Ishikawa (cell line): ENCODE data around the gene NOP10.
A peak's percentile ranks its signal among the peaks of the same experiment; 100 is the strongest.

Experiments used
- CEBPB ChIP-seq: IDR thresholded peaks from 2 replicates; pipeline ENCODE4 v1.6.1; 2012
- CREB1 ChIP-seq: IDR thresholded peaks from 2 replicates; pipeline ENCODE4 v1.6.1; 2012; ENCODE audit warnings: low read depth
- EGR1 ChIP-seq: IDR thresholded peaks from 2 replicates; pipeline ENCODE4 v1.6.1; 2012
- EP300 ChIP-seq: IDR thresholded peaks from 2 replicates; pipeline ENCODE4 v1.6.1; 2012; ENCODE audit warnings: borderline replicate concordance
- FOXM1 ChIP-seq: IDR thresholded peaks from 2 replicates; pipeline ENCODE4 v1.6.1; 2012; ENCODE audit warnings: low read depth, borderline replicate concordance
- NFIC ChIP-seq: IDR thresholded peaks from 2 replicates; pipeline ENCODE4 v1.6.1; 2012
- RAD21 ChIP-seq: IDR thresholded peaks from 2 replicates; pipeline ENCODE4 v1.6.1; 2012; ENCODE audit warnings: low read depth
- TAF1 ChIP-seq: IDR thresholded peaks from 2 replicates; pipeline ENCODE4 v1.6.1; 2012; ENCODE audit warnings: low read depth, mild to moderate bottlenecking
- TCF12 ChIP-seq: IDR thresholded peaks from 2 replicates; pipeline ENCODE4 v1.6.1; 2012; ENCODE audit warnings: low read depth
- TEAD4 ChIP-seq: IDR thresholded peaks from 2 replicates; pipeline ENCODE4 v1.6.1; 2012
- YY1 ChIP-seq: IDR thresholded peaks from 2 replicates; pipeline ENCODE4 v1.6.1; 2012; ENCODE audit warnings: low read depth
- ZBTB7A ChIP-seq: IDR thresholded peaks from 2 replicates; pipeline ENCODE4 v1.6.1; 2012; ENCODE audit warnings: low read depth
- TF ChIP-seq, protein P1 (sequence below): IDR thresholded peaks from 2 replicates; pipeline ENCODE4 v1.6.1; 2012
- TF ChIP-seq, protein P2 (sequence below): IDR thresholded peaks from 2 replicates; pipeline ENCODE4 v1.6.1; 2012
- TF ChIP-seq, protein P3 (sequence below): IDR thresholded peaks from 2 replicates; pipeline ENCODE4 v1.6.1; 2012; ENCODE audit warnings: low read depth, mild to moderate bottlenecking

NOP10 gene

DNA sequence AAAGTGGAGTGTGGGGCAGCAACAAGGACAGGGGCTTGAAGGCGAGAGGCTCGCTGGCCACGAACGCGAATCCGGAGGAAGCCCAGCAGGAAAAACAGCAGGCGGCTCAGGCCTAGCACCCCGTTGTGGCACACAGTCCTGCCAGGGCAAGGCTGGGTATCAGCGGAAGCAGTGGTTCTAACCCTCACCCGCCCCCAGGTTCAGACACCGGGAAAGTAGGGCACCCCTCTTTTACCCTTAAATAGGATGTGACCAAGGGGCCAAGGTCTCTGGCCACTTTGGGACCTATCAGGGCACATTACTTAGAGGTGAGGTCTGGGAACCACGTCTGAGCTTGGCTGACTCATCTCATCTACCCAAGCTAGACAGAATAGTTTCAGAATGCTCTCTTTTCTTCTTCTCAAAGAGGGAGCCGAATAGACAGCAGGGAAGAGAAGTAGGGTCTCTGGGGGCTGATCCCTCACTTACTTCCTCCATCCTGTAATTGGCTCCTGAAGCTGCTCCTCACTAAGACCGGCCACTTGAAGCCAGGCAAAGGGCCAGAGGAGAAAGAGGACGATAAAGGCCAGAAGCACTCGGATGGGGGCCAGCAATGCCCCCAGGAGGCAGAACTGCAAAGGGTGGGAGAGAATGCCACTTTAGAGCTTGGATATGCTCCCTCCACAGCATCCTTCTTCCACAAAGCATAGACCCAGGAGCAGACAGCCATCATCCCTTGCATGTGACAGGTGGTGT lies 22.3 kb upstream of the NOP10 start:
- TF ChIP-seq TCF12 (no peak), EP300 (no peak), YY1 (no peak), FOXM1 (no peak), TAF1 (no peak), RAD21 (no peak)
- TF ChIP-seq, protein P1, sequence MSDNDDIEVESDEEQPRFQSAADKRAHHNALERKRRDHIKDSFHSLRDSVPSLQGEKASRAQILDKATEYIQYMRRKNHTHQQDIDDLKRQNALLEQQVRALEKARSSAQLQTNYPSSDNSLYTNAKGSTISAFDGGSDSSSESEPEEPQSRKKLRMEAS = no peak

DNA sequence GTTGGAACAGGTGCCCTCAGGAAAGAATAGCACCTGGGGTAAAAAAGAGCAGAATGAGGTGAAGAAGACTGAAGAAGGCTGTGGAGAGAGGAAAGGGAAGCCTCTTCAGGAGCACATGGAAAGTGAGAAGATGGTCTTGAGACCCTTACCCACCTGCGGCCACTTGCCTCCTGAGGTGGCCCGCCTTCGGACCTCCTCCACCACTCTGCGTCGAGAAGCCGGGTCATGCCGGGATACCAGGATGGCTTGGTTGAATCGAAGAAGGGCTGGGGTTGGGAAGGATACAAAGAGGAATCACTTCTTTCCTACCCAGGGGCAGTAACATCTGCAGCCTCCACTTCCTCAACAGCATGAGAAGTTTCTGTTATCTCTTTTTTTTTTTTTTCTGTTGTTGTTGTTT lies 21.1 kb upstream of the NOP10 start:
- no peak for TF ChIP-seq ZBTB7A
- no peak for TF ChIP-seq TEAD4
- no peak for TF ChIP-seq EGR1
- no peak for TF ChIP-seq NFIC
- no peak for TF ChIP-seq RAD21
- TF ChIP-seq YY1 = no peak
- TF ChIP-seq TAF1 = no peak
- TF ChIP-seq, protein P2, sequence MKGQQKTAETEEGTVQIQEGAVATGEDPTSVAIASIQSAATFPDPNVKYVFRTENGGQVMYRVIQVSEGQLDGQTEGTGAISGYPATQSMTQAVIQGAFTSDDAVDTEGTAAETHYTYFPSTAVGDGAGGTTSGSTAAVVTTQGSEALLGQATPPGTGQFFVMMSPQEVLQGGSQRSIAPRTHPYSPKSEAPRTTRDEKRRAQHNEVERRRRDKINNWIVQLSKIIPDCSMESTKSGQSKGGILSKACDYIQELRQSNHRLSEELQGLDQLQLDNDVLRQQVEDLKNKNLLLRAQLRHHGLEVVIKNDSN = no peak
- TF ChIP-seq EP300 = no peak

DNA sequence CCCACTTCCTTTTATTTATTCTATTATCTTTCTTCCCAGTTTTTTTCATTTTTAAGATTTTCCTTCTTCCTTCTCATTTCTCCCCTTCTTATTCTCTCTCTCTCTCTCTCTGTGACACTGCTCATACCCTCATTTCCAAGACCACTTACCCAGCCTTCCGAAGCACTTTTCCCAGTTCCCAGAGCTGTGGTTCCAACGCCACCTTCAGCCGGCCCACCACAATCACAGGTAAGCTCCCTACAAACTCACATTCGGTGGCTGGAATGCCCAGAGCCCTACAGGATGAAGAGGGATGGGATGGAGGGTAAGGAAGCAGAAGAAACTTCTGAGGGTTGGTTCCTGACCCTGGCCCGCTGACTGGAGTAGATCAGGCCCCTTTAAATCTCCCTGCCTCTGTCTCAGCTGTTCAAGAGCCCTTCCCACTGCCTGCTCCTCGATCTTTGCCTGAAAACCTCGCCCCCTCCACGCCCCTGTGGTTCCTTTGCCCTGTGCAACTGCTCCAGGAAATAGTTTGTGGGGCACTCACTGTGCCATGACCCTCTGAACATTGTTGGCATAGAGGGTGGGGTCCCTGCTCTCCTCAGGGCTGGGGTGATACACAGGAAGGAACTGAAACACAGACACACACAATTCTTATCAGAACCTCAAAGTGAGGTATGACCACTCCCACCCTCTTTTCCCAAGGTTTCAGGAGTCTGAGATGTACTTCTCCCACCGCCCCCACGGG lies 19.3 kb upstream of the NOP10 start:
- TF ChIP-seq CEBPB (no peak), ZBTB7A (no peak), YY1 (no peak), FOXM1 (no peak), RAD21 (no peak), TAF1 (no peak), TCF12 (no peak)
- TF ChIP-seq, protein P3, sequence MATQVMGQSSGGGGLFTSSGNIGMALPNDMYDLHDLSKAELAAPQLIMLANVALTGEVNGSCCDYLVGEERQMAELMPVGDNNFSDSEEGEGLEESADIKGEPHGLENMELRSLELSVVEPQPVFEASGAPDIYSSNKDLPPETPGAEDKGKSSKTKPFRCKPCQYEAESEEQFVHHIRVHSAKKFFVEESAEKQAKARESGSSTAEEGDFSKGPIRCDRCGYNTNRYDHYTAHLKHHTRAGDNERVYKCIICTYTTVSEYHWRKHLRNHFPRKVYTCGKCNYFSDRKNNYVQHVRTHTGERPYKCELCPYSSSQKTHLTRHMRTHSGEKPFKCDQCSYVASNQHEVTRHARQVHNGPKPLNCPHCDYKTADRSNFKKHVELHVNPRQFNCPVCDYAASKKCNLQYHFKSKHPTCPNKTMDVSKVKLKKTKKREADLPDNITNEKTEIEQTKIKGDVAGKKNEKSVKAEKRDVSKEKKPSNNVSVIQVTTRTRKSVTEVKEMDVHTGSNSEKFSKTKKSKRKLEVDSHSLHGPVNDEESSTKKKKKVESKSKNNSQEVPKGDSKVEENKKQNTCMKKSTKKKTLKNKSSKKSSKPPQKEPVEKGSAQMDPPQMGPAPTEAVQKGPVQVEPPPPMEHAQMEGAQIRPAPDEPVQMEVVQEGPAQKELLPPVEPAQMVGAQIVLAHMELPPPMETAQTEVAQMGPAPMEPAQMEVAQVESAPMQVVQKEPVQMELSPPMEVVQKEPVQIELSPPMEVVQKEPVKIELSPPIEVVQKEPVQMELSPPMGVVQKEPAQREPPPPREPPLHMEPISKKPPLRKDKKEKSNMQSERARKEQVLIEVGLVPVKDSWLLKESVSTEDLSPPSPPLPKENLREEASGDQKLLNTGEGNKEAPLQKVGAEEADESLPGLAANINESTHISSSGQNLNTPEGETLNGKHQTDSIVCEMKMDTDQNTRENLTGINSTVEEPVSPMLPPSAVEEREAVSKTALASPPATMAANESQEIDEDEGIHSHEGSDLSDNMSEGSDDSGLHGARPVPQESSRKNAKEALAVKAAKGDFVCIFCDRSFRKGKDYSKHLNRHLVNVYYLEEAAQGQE = no peak

DNA sequence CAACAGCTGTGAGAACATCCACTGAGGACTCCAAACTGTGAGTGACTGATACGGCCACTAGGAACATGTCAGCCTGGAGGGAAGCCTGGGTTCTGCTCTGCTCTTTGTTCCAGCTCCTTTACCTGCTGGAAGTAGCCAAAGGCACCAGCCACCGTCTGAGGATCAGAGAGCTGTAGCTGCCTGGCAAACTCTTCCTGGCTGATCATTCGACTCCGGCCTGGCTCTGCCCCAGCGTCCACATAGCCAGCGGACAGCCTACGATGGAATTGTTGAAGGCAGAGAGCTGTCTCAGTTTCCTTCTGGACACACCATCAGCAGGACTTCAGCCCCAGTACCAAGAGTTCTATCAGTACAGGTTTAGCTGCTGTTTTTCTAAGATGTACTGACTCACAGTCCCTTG lies 18.3 kb upstream of the NOP10 start:
- no peak for TF ChIP-seq EP300
- TF ChIP-seq ZBTB7A = no peak

DNA sequence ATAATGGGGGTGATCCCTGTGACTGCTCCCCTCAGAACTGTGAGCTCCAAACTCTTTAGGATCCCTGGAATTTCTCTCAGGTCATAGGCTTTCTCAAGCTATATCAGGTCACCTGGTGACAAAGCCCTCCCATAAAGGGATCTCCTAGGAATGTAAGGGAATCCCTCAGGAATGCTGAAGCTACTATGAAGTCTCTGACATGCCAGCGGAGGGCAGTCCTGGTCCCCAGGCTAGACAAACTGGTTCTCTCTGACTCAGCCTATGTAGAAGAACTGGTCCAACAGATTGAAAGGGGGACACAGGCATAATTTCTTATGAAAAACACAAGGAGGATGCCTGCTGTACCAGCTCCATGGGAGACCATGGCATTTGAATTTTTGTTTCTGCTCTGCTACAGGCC lies 17.4 kb upstream of the NOP10 start:
- no peak for TF ChIP-seq FOXM1
- TF ChIP-seq TCF12 = peak; percentile 50
- no peak for TF ChIP-seq ZBTB7A
- peak; percentile 89 for TF ChIP-seq TEAD4
- peak; percentile 27; the same call in 1 of the 2 replicates for TF ChIP-seq EP300
- no peak for TF ChIP-seq NFIC

DNA sequence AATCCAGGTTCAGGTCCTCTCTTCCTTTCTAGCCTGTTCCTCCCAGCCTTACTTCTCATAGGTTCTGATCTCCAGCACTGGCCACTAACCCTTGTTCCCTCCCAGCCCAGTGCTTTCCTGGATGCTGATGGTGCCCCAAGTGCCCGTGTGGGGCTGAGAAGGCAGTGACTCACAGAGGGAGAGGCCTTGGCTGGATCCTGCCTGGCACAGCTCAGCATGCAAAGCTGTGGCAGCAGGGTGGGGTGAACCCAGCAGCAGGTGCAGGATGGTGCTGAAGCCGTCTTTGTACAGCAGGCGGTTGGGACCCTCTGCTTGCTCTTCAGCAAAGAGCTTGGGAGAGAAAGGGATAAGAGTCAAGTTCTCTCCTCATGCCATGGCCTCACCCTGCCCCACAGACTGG lies 16.5 kb upstream of the NOP10 start:
- TF ChIP-seq TAF1 = no peak
- no peak for TF ChIP-seq CEBPB
- TF ChIP-seq EGR1 = no peak
- no peak for TF ChIP-seq TCF12
- TF ChIP-seq YY1 = no peak
- TF ChIP-seq NFIC = no peak
- TF ChIP-seq RAD21 = no peak
- TF ChIP-seq TEAD4 = no peak
- TF ChIP-seq ZBTB7A = no peak
- TF ChIP-seq, protein P2 = no peak
- no peak for TF ChIP-seq FOXM1
- no peak for TF ChIP-seq EP300

DNA sequence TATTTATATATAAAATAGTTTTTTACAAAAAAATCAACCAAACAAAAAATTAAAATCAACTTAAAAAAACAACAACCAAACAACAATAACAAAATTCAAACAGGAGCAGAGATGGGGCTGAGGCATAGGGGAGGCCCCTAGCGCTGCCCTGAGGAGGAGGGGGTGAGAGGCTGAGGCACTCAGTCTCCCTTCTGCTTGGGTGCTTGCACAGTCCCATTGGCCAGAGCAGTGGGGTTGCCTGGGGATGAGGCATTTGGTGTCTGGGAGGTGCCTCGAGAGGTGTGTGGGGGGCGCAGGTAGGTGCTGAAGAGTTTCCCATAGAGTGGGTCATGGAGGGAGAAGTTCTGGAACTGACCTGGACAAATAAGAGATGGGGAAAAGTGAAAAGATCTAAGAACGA lies 16.0 kb upstream of the NOP10 start:
- TF ChIP-seq FOXM1 (no peak), TEAD4 (no peak), CEBPB (no peak), TAF1 (no peak)

DNA sequence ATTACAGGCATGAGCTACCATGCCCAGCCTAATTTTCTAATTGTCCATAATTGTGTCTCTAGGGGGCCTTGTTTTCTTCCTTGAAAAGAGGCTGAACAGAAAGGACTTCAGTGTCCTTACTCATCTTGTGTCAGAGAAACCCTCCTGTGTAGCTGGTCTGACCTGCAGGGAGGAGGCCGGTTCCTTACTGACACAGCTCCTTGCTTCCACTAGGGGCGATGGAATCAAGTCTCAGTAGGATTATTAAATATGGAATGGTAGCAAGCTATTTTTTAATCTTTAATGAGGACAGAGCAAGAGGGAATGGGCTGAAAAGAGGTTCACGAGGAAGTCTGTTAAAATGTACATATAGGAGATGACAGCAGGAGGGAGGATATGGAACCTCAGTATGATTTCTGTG lies 15.4 kb upstream of the NOP10 start:
- no peak for TF ChIP-seq ZBTB7A
- TF ChIP-seq RAD21 = no peak
- TF ChIP-seq TCF12 = no peak
- TF ChIP-seq CEBPB = no peak
- TF ChIP-seq, protein P1 = no peak
- TF ChIP-seq, protein P3 = no peak
- no peak for TF ChIP-seq TEAD4
- no peak for TF ChIP-seq EGR1
- no peak for TF ChIP-seq CREB1
- no peak for TF ChIP-seq YY1
- TF ChIP-seq, protein P2 = no peak
- no peak for TF ChIP-seq EP300
- TF ChIP-seq TAF1 = no peak
- TF ChIP-seq NFIC = no peak
- no peak for TF ChIP-seq FOXM1
